GM04503 (cell line): ENCODE measurements around the gene CA11.
A peak's percentile ranks its signal among the peaks of the same experiment; 100 is the strongest.
"Not testable (repeated sequence)": the region's sequence is repeated elsewhere in the genome, so short reads cannot be mapped to it uniquely, and the experiment has no call there.

ENCODE experiments used
- DNase-seq: peaks from one replicate; pipeline ENCODE4 v3.0.0-alpha.2; 2012; ENCODE audit warnings: low read depth

The CA11 gene

DNA sequence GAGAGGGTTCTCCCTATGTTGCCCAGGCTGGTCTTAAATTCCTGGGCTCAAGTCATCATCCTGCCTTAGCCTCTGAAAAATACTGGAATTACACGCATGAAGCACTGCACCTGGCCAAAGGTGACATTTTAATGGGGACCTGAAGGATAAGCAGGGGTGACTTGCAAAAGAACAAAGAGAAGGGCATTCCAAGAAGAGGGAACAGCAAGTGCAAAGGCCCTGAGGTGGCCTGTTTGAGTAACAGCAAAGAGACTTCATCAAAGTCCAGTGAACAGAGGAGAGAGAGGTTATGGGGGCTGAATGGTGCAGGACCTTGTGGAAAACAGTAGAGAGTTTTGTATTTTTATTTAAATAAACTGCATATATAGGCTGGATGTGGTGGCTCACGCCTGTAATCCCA, 4.1 kb downstream of the CA11 start:
- DNase-seq: no peak

DNA sequence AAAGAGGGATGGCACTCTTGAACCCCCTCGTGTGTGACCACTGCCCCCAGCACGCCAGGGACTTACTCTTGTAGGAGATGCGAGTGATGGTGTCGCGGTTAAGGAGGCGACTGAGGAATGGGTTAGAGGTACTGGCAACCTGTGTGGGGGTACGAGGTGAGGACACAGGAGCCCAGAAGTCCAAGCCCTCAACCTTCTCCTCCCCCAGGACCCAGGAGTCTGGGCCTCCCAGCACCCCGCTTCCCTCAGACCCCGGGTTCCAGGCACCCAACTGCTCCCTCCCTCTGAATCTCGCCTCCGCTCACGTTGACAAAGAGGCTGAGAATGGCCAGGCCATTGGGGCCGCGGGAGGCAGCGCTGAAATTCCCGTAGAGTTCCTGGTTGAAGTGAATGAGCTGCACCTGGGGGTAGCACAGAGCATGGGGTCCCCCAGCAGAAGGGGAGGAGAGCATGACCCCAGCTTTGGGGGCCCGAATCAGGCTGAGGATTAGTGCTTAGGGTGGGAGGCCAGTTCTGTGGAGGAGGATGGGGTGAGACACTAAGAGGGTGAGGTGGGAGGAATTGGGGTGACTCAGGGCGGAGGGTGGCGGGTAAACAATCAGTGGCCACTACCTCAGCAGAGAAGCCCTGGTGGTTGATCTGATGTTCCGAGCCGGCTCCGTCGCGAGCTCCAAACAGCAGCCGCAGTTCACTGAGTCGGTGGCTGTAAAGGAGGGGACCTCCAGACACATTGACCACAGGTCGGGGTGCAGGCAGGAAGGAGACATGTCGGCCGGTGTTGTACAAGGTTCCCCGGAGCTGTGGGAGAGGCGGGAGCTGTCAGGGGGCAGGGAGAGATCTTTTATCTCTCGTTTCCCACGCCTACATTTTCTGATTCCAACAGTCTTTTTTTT, 6.3 kb downstream of the CA11 start:
- DNase-seq: no peak

GRCh38 chr19:48638831-48639381, 7.1 kb downstream of the CA11 start:
- DNase-seq: no peak

- DNase-seq: no peak
These were observed 7.8 kb downstream of the CA11 start for GRCh38 chr19:48637948-48638830.

DNA sequence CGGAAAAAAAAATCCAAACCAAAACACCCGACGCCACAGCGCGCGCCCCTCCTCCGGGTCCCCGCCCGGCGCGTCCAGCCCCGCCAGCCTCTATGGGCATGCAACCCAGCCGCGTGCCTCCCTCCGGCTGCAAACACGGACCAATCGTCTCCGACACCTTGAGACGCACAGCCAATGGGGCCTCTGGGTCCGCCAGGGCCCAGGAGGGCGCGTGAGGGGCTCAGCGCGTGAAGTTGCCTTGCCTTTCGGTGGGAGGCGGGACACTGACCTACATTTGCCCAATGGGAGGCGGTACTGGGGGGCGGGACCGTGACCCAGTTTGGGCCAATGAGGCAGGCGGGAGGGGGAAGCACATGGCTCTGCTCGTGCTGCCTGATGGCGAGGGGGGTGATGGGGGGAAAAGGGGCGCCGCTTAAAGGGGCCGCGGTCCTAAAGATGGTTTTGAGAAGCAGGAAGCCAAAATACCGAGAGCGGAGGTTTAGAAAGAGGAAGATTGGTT, 8.5 kb downstream of the CA11 start:
- peak; percentile 89 for DNase-seq

DNA sequence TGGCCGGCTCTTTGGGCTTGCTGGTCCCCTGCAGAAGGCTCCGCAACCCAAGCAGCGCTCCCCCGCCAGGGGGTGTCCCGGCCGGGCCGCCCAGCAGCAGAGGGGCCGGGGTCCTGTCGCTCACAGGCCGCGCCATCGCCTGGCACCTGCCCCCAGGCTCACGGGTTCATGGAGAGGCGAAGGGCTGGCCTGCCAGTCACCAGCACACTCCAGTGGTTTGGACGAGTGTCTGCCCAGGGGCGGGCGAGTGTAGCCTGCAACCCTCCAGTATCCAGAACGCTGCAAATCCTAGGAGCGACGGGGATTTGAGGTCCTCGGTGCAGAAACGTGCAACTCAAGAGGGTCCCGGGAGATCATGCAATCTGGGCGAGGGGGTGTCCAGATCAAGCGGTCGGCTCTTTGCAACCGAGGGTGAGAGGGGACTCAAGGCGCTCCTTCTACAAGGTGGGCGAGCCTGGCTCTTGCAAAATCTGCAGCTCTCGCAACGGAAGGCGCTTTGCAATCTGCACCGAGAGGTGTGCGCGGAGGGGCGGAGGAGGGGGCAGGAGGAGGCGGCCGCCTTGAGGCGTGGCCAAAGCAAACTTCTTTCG, 9.0 kb downstream of the CA11 start, which contains the start of gene DBP:
Gene DBP (minus strand): TSS at position 521 of the 590 bp plus-strand sequence. CDS start 385 bp downstream, at position 136.
- DNase-seq: no peak

- DNase-seq: no peak
These were observed 9.8 kb downstream of the CA11 start for GRCh38 chr19:48635966-48636858.

DNA sequence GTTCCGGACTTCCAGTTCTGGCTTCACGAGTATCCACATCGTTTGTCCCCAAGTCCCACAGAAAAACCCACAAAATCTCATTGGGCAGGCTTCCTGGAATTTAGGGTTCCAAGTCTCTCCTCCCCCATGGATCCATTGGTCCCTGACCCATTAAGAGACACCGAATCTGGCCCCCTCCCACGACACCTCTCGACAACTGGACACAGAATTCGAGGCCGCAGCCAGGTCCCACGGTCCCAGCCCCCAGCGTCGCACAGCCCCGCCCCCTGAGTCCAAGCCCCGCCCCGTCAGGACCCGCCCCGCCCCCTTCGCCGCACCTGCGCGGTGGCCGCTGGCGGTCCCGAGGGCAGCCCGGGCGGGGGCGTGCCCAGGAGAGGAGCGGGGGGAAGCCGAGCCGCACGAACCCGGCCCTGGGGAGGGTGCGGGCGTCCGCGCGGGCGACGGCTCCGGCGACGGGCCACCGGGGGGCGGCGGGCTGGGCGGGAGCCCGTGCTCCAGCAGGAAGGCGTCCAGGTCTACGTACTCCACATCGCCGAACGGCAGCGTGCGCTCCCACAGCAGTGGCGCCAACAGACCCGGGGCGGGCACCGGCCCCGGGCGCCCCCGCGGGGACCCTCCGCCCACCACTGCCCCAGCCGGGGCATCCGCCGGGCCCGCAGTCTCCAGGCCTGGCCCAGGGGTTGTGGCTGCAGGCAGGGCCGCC, 10.6 kb downstream of the CA11 start:
- DNase-seq: no peak

- no peak for DNase-seq
These were observed 11.3 kb downstream of the CA11 start for GRCh38 chr19:48634424-48635262.

DNA sequence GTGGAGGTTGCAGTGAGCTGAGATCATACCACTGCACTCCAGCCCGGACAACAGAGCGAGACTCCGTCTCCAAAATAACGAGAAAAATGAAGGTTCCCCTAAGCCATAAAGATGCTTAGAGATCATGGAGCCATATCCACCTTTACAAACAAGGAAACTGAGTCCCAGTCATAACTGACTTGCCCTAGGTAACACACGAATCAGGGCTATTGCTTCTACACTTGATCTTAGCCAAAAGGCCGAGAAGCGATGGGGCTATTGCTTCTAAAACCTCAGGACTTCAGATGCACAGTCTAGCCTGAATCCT, 12.0 kb downstream of the CA11 start:
- no peak for DNase-seq

DNA sequence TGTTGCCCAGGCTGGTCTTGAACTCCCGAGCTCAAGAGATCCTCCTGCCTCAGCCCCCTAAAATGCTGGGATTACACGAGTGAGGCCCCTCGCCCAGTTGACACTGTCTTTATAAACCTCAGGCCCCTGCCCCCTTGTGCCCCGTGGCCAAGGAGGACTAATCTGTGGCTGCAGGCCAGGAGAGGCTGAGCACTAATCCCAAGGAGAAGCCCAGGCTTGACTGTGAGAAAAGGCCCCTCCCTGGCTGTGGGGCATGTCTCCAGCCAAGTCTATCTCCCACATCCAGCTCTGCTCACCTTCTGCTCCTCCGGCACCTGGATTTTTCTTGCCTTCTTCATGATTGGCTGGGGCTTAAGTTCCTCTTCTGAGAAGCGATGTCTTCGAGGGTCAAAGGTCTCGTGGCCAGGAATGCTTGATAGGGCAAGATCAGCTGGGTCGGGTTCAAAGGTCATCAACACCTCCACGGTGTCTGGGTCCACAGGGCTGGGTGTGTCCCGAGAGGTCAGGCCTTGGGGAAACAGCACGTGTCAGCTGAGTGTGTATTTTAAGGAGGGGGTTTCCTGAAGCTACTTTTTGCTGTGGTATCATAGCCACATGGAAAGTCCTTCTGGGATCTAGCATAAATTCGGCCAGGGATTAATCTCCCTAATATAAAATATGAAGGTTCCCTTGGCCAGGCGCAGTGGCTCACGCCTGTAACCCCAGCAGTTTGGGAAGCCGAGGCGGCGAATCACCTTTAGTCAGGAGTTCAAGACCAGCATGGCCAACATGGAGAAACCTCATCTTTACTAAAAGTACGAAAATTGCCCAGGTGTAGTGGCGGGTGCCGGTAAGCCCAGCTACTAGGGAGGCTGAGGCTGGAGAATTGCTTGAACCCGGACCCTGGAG, 12.6 kb downstream of the CA11 start:
- no peak for DNase-seq

- no peak for DNase-seq
These were observed 13.3 kb downstream of the CA11 start for GRCh38 chr19:48632692-48633147.

DNA sequence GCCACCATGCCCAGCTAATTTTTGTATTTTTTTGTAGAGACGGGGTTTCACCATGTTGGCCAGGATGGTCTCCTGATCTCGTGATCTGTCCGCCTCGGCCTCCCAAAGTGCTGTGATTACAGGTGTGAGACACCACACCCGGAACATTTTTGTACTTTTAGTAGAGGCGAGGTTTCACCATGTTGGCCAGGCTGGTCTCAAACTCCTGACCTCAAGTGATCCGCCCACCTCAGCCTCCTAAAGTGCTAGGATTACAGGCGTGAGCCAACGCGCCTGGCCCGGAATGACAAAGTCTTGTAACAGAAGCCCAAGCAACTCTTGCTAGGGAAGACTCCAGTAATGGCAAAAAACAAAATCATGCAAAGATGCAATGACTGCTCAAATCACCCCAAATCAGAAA, 13.7 kb downstream of the CA11 start:
- DNase-seq: not testable (repeated sequence)

DNA sequence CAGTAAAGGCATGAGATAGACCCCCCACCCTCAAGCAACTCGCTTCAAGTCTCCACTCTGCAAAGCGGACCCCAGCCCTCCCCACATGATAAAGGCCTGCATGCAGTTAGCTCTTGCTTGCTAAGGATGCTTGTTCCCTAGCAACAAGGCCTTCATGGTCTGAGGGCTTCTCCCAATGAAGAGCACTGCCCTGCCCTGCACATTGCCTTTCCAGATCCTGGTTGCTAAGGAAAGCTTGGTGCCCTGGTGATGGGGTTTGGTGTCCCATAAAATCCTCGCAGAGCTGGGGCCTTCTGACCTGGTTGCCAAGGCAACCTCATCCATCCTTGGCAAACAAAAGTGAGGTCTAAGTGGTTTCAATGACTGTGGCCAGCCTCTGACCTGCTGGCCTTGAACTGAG, 14.8 kb downstream of the CA11 start:
- no peak for DNase-seq

GRCh38 chr19:48630296-48631063, 15.5 kb downstream of the CA11 start:
- no peak for DNase-seq

DNA sequence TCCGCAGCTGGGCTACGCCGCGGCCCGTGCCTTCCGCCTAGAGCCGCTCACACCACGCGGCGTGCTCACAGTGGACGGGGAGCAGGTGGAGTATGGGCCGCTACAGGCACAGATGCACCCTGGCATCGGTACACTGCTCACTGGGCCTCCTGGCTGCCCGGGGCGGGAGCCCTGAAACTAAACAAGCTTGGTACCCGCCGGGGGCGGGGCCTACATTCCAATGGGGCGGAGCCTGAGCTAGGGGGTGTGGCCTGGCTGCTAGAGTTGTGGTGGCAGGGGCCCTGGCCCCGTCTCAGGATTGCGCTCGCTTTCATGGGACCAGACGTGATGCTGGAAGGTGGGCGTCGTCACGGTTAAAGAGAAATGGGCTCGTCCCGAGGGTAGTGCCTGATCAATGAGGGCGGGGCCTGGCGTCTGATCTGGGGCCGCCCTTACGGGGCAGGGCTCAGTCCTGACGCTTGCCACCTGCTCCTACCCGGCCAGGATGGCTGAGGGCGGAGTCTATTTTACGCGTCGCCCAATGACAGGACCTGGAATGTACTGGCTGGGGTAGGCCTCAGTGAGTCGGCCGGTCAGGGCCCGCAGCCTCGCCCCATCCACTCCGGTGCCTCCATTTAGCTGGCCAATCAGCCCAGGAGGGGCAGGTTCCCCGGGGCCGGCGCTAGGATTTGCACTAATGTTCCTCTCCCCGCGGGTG, 16.2 kb downstream of the CA11 start:
- DNase-seq: no peak

DNA sequence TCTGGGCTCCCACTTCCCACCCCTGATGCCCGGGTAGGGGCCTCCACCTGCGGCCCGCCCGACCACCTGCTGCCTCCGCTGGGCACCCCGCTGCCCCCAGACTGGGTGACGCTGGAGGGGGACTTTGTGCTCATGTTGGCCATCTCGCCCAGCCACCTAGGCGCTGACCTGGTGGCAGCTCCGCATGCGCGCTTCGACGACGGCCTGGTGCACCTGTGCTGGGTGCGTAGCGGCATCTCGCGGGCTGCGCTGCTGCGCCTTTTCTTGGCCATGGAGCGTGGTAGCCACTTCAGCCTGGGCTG, 16.7 kb downstream of the CA11 start:
- no peak for DNase-seq
